OCI-LY3 (cell line): ENCODE results near the gene YAP1.

Source experiments
- CTCF ChIP-seq: fragments of 200-600, 300-600 bp; sonication (generic); IDR thresholded peaks from 2 replicates; pipeline ENCODE4 v1.5.1; 2014; ENCODE audit warnings: antibody characterized with exemption, low read length, low read depth
- EZH2phosphoT487 ChIP-seq: fragments of 200-600 bp; shearing (Covaris generic); IDR thresholded peaks from 2 replicates; pipeline ENCODE4 v1.6.1; 2018; ENCODE audit warnings: antibody characterized with exemption, mixed run types, low read depth

- TF ChIP-seq CTCF (no peak), EZH2phosphoT487 (no peak)
These were observed 129.2 kb downstream of the YAP1 start for GRCh38 chr11:102239448-102239847.
